Progenitor cell of endocrine pancreas (in vitro differentiated cells): ENCODE data around the gene CELF1. TPM values are rescaled to one million over a fixed set of nuclear protein-coding genes. Genes with fewer than 3 reads are reported as not detected.

Source experiments
- DNase-seq: peaks from one replicate; pipeline ENCODE4 v3.0.0; 2021; ENCODE audit warnings: low spot score; ENCODE audit not compliant: unreplicated experiment
- H3K27ac Mint-ChIP-seq: 2 replicates; pipeline ENCODE4 v1.8.0; 2021; ENCODE audit warnings: mild to moderate bottlenecking, moderate library complexity, mixed read lengths
- H3K27me3 Mint-ChIP-seq: 2 replicates; pipeline ENCODE4 v1.8.0; 2021; ENCODE audit warnings: mixed read lengths
- H3K36me3 Mint-ChIP-seq: 2 replicates; pipeline ENCODE4 v1.8.0; 2022; ENCODE audit warnings: mixed read lengths; ENCODE audit not compliant: insufficient read depth
- H3K4me1 Mint-ChIP-seq: 2 replicates; pipeline ENCODE4 v1.8.0; 2021; ENCODE audit warnings: low read depth, mixed read lengths
- H3K4me3 Mint-ChIP-seq: 2 replicates; pipeline ENCODE4 v1.8.0; 2021; ENCODE audit warnings: low read depth, mild to moderate bottlenecking, moderate library complexity, mixed read lengths
- H3K9me3 Mint-ChIP-seq: 2 replicates; pipeline ENCODE4 v1.8.0; 2021; ENCODE audit warnings: low read depth, mixed read lengths
- total RNA-seq: library from RNA; stranded (reverse); gene quantifications from 2 replicates; pipeline ENCODE4 v1.2.1, GENCODE V29; 2021
- TF ChIP-seq, protein P1 (sequence below): fragments of 200-600 bp; sonication (generic); IDR thresholded peaks from one replicate; pipeline ENCODE4 v1.5.0; 2021; ENCODE audit warnings: antibody characterized with exemption, mild to moderate bottlenecking; ENCODE audit not compliant: unreplicated experiment

Gene CELF1
- total RNA-seq, 1 donor from 2014 or later = 161 TPM

DNA sequence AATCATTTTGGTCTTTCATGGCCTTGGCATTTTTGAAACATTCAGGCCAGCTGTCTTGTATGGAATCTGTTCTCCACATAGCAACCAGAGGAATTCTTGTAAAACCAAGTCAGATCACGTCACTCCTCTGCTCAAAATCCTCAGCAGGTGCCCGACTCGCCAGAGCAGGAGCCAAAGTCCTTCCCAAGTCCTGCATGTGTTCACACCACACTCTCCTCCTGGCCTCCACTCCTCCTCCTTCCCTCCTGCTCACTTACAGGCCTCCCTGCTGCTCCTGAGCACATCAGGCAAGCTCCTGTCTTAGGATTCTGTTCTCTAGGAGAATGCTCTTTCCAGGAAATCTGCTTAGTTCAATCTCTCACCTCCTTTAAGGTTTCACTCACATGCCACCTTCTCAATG, 119.8 kb downstream of the CELF1 start:
- Mint-ChIP-seq H3K36me3 (no peaks in the 10 kb centered on the region), H3K4me1 (no peaks in the 10 kb centered on the region), H3K27ac (no peak overlapping the region), H3K27me3 (no peaks in the 10 kb centered on the region), H3K4me3 (no peak overlapping the region), H3K9me3 (no peaks in the 10 kb centered on the region)
- TF ChIP-seq, protein P1, sequence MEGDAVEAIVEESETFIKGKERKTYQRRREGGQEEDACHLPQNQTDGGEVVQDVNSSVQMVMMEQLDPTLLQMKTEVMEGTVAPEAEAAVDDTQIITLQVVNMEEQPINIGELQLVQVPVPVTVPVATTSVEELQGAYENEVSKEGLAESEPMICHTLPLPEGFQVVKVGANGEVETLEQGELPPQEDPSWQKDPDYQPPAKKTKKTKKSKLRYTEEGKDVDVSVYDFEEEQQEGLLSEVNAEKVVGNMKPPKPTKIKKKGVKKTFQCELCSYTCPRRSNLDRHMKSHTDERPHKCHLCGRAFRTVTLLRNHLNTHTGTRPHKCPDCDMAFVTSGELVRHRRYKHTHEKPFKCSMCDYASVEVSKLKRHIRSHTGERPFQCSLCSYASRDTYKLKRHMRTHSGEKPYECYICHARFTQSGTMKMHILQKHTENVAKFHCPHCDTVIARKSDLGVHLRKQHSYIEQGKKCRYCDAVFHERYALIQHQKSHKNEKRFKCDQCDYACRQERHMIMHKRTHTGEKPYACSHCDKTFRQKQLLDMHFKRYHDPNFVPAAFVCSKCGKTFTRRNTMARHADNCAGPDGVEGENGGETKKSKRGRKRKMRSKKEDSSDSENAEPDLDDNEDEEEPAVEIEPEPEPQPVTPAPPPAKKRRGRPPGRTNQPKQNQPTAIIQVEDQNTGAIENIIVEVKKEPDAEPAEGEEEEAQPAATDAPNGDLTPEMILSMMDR = no peak
- DNase-seq = no peak

DNA sequence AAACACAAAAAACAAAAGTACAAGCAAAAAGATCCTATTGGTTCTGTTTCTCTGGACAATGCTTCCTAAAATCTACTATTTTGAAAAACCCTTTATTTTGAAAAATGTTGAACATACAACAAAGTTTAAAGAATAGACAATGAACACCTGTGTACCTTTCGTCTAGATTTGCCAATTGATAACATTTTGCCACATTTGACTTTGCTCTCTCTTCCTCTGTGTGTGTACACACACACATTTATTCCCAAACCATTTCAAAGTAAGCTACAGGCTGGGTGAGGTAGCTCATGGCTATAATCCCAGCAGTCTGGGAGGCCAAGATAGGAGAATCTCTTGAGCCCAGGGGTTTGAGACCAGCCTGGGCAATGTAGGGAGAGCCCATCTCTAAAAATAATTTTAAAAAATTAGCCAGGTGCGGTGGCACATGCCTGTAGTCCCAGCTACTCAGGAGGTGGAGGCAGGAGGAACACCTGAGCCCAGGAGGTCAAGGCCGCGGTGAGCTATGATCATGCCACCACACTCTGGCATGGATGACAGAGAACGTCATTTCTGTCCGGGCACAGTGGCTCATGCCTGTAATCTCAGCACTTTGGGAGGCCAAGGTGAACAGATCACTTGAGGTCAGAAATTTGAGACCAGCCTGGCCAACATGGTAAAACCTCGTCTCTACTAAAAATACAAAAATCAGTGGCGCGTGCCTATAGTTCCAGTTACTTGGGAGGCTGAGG, 121.4 kb downstream of the CELF1 start:
- Mint-ChIP-seq H3K4me3 (no peak overlapping the region), H3K27me3 (no peaks in the 10 kb centered on the region), H3K36me3 (no peaks in the 10 kb centered on the region), H3K4me1 (peaks cover 1% of the 10 kb centered on the region), H3K27ac (peak overlapping the region; percentile 62), H3K9me3 (no peaks in the 10 kb centered on the region)
- TF ChIP-seq, protein P1 = no peak
- DNase-seq = no peak

DNA sequence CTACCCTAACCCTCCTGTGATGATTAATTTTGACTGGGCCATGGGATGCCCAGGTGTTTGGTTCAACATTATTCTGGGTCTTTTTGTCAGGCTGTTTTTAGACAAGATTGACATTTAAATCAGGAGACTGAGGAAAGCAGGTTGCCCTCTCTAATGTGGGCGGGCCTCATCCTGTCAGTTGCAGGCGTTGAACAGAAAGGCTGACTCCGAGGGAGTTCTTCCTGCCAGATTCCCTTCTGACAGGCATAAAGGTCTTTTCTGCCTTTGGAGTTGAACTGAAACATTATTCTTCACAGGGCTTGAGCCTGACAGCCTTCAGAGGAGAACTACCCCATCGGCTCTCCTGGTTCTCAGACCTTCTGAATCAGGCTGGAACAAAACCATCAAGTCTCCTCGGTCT, 122.4 kb downstream of the CELF1 start:
- TF ChIP-seq, protein P1 = no peak
- DNase-seq = no peak
- no peaks in the 10 kb centered on the region for H3K36me3 Mint-ChIP-seq
- H3K27ac Mint-ChIP-seq = no peak overlapping the region
- no peaks in the 10 kb centered on the region for H3K27me3 Mint-ChIP-seq
- H3K4me1 Mint-ChIP-seq = peaks cover 6% of the 10 kb centered on the region
- H3K9me3 Mint-ChIP-seq = no peaks in the 10 kb centered on the region
- no peak overlapping the region for H3K4me3 Mint-ChIP-seq

DNA sequence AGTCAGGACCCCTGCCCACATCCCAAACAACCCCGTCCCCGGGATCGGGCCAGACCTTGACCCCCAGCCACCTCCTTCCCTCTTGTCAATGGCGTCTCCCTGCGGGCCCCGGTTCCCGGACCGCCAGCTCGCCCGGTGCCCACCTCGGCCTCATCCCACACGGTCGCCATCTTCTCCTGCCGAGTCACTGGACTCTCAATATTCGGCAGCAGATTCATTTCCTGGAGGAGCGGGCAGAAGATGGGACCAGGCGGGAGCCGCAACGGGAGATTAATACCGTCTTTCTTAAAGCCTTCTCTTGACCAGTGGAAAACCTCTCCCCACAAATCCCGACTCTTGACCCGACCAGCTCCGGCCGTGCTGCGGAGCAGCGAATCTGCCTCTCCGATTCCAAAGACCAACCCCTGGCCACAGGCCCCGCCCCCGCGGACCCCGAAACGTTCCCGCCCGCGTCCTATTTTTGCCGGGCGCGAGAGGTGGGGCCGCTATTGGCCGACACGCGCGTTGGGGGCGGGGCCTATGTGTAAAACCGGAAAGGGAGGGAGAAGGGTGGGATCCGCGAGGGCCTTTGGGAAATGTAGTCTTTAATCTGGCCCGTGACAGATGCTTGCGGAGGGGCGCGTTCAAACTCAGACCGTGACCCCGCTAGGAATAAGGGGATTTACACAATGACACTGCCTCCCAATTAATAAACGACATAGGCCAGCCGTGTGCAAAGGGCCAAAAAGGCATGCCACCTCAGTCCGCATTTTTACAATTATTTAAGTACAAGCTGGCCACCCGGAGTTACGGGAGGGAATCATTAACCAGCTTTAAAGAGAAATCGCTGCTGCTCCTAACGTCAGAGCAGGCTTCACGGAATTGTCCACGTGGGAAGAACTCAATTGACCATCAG, 126.6 kb downstream of the CELF1 start, which contains the start of gene PSMC3:
PSMC3 (minus strand) TSS at position 378 of the 895 bp plus-strand sequence; CDS start at position 218, 160 bp downstream.
- Mint-ChIP-seq H3K27me3 (no peaks in the 10 kb centered on the region), H3K4me3 (peak within 1 kb of the TSS; percentile 100), H3K27ac (peak within 1 kb of the TSS; percentile 99), H3K4me1 (peaks cover 13% of the 10 kb centered on the region), H3K36me3 (peaks cover 6% of the 10 kb centered on the region), H3K9me3 (no peaks in the 10 kb centered on the region)
- peak; percentile 98 for DNase-seq
- TF ChIP-seq, protein P1 = no peak

DNA sequence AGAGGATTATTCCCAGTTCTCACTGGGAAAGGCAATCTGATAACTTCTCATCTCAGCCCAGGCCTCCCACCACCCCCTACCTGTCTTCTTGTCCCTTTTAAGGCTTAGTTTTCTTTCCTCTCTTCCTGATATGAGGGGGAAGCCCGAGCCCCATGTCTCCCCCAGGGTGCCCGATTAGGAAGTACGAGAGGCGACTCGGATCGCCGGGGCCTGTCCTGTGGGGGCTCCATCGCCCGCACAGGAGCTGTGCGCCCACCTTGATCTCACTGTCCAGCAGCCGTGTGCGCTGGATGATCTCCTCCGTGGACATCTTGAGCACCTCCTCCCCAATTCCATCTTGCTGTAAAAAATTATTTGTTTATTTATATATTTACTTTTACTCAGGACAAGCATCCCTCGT, 127.3 kb downstream of the CELF1 start:
- Mint-ChIP-seq H3K9me3 (no peaks in the 10 kb centered on the region), H3K36me3 (peaks cover 9% of the 10 kb centered on the region), H3K27ac (peak overlapping the region; percentile 99), H3K4me1 (peaks cover 13% of the 10 kb centered on the region), H3K27me3 (no peaks in the 10 kb centered on the region), H3K4me3 (peak overlapping the region; percentile 100)
- DNase-seq = no peak
- TF ChIP-seq, protein P1 = no peak
